Progenitor cell of endocrine pancreas (in vitro differentiated cells): ENCODE data around the gene PXK. TPM values are rescaled to one million over a fixed set of nuclear protein-coding genes. Genes with fewer than 3 reads are reported as not detected.

Source experiments
- DNase-seq: peaks from one replicate; pipeline ENCODE4 v3.0.0; 2021; ENCODE audit warnings: low spot score; ENCODE audit not compliant: unreplicated experiment
- H3K27ac Mint-ChIP-seq: 2 replicates; pipeline ENCODE4 v1.8.0; 2021; ENCODE audit warnings: mild to moderate bottlenecking, moderate library complexity, mixed read lengths
- H3K27me3 Mint-ChIP-seq: 2 replicates; pipeline ENCODE4 v1.8.0; 2021; ENCODE audit warnings: mixed read lengths
- H3K36me3 Mint-ChIP-seq: 2 replicates; pipeline ENCODE4 v1.8.0; 2022; ENCODE audit warnings: mixed read lengths; ENCODE audit not compliant: insufficient read depth
- H3K4me1 Mint-ChIP-seq: 2 replicates; pipeline ENCODE4 v1.8.0; 2021; ENCODE audit warnings: low read depth, mixed read lengths
- H3K4me3 Mint-ChIP-seq: 2 replicates; pipeline ENCODE4 v1.8.0; 2021; ENCODE audit warnings: low read depth, mild to moderate bottlenecking, moderate library complexity, mixed read lengths
- H3K9me3 Mint-ChIP-seq: 2 replicates; pipeline ENCODE4 v1.8.0; 2021; ENCODE audit warnings: low read depth, mixed read lengths
- total RNA-seq: library from RNA; stranded (reverse); gene quantifications from 2 replicates; pipeline ENCODE4 v1.2.1, GENCODE V29; 2021
- TF ChIP-seq, protein P1 (sequence below): fragments of 200-600 bp; sonication (generic); IDR thresholded peaks from one replicate; pipeline ENCODE4 v1.5.0; 2021; ENCODE audit warnings: antibody characterized with exemption, mild to moderate bottlenecking; ENCODE audit not compliant: unreplicated experiment

The PXK gene
- total RNA-seq, 1 donor from 2014 or later, result 12.5 TPM

DNA sequence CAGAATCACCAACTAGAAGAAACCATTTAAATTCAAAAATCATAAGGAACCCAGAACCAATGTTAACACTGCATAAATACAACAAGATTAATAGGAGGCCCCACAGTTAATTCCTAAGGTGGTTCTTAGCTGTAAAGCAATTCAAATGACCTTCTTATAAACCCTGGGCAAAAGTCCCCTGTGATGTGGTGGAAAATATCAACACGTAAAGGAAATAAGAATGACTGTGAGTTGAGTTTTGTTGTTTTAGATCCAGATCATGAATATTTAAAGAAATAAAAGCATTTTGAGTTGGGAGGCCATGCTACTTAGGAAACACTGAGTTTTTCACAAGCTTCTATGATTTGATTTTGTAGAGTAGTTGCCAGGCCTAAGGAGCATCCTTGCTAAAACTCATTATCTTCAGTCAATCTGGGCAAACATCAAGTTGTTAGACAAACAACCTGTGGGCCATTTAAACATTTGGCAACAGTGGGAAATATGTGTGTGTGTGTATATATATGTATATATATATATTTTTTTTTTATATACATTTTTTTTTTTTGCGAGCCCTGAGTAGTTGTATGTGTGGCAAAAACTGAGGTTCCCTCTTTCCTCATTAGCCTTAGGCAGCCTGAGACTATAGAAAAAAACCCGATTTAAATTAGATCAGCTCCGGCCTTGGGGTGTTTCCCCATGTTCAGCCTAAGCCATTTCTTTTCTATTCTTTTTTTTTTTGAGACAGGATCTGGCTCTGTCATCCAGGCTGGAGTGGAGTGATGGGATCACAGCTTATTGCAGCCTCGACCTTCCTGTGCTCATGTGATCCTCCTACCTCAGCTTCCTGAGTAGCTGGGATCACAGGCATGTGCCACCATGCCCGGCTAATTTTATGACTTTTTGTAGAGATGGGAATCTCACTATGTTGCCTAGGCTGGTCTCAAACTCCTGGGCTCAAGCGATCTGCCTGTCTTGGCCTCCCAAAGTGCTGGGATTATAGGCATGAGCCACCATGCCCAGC, 8.0 kb upstream of the PXK start:
- no peak overlapping the region for H3K27ac Mint-ChIP-seq
- no peaks in the 10 kb centered on the region for H3K9me3 Mint-ChIP-seq
- H3K4me1 Mint-ChIP-seq, result peaks cover 29% of the 10 kb centered on the region
- TF ChIP-seq, protein P1, sequence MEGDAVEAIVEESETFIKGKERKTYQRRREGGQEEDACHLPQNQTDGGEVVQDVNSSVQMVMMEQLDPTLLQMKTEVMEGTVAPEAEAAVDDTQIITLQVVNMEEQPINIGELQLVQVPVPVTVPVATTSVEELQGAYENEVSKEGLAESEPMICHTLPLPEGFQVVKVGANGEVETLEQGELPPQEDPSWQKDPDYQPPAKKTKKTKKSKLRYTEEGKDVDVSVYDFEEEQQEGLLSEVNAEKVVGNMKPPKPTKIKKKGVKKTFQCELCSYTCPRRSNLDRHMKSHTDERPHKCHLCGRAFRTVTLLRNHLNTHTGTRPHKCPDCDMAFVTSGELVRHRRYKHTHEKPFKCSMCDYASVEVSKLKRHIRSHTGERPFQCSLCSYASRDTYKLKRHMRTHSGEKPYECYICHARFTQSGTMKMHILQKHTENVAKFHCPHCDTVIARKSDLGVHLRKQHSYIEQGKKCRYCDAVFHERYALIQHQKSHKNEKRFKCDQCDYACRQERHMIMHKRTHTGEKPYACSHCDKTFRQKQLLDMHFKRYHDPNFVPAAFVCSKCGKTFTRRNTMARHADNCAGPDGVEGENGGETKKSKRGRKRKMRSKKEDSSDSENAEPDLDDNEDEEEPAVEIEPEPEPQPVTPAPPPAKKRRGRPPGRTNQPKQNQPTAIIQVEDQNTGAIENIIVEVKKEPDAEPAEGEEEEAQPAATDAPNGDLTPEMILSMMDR, result no peak
- H3K4me3 Mint-ChIP-seq, result no peak overlapping the region
- peaks cover 2% of the 10 kb centered on the region for H3K27me3 Mint-ChIP-seq
- H3K36me3 Mint-ChIP-seq, result peaks cover 5% of the 10 kb centered on the region
- DNase-seq, result no peak

GRCh38 chr3:58325525-58325992, 7.1 kb upstream of the PXK start:
- Mint-ChIP-seq H3K4me1 (peaks cover 29% of the 10 kb centered on the region), H3K36me3 (peaks cover 3% of the 10 kb centered on the region), H3K27ac (no peak overlapping the region), H3K27me3 (peaks cover 2% of the 10 kb centered on the region), H3K9me3 (no peaks in the 10 kb centered on the region), H3K4me3 (no peak overlapping the region)
- DNase-seq, result no peak
- TF ChIP-seq, protein P1, result no peak

DNA sequence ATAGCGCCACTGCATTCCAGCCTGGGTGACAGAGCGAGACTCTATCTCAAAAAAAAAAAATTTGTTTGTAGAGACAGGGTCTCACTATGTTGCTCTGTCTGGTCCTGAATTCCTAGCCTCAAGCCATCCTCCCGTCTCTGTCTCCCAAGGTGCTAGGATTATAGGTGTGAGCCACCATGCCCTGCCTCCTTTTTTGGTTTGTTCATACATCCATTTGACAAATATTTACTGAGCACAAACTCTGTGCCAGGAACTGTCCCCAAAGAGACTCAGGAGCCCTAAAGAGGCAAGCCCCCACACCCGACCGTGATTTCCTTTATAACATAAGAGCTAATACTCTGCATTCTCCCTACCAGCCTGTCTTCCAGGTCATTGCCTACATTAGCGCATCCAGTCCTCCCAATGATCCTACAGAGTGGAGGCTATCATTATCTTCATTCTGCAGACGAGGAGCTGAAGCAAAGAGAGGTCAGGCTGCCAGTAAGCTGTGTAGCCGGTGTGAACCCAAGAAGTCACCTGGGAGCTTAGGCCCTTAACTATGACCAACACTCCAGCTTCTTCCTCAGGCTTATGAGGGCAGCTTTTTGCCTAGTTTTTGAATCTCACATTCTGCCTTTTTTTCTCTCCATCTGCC, 6.3 kb upstream of the PXK start:
- DNase-seq, result no peak
- TF ChIP-seq, protein P1, result no peak
- peaks cover 7% of the 10 kb centered on the region for H3K27me3 Mint-ChIP-seq
- H3K4me3 Mint-ChIP-seq, result no peak overlapping the region
- H3K27ac Mint-ChIP-seq, result peak overlapping the region; percentile 52
- H3K36me3 Mint-ChIP-seq, result no peaks in the 10 kb centered on the region
- no peaks in the 10 kb centered on the region for H3K9me3 Mint-ChIP-seq
- H3K4me1 Mint-ChIP-seq, result peaks cover 29% of the 10 kb centered on the region

- Mint-ChIP-seq H3K27ac (no peak overlapping the region), H3K4me3 (no peak overlapping the region), H3K36me3 (no peaks in the 10 kb centered on the region), H3K4me1 (peaks cover 22% of the 10 kb centered on the region), H3K27me3 (peaks cover 11% of the 10 kb centered on the region), H3K9me3 (no peaks in the 10 kb centered on the region)
- TF ChIP-seq, protein P1, result no peak
- DNase-seq, result no peak
Measured at GRCh38 chr3:58329150-58329921, 3.4 kb upstream of the PXK start.
